CD4-positive, alpha-beta T cell treated with Interleukin-6 at 100 ng/mL for 8 hours (primary cell): Measurements from ENCODE around the gene CETN3.
"Not testable (repeated sequence)": the region's sequence is repeated elsewhere in the genome, so short reads cannot be mapped to it uniquely, and the experiment has no call there.

Experiments
- DNase-seq: peaks from one replicate; pipeline ENCODE4 v3.0.0-alpha.2; 2020; ENCODE audit warnings: mixed read lengths, low spot score

The CETN3 gene

DNA sequence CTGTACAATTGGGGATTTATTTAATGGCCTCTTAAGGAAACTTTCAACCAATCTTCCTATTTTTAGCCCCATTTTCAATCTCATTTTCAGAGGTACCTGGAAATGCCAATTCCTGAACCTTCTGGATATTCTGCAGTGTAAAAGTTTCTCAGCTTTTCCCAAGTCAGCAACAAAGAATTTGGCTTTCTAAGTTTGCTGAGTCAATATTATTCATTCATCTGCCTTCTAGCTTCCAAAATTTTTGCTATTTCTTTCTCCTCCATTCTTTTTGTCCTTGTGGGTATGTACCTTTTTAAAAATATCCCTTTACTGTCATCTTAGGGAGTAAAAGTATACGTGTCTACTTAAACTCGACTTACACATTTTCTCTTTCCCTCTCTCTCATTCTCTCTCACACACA lies 25.7 kb downstream of the CETN3 start:
- DNase-seq, result no peak

DNA sequence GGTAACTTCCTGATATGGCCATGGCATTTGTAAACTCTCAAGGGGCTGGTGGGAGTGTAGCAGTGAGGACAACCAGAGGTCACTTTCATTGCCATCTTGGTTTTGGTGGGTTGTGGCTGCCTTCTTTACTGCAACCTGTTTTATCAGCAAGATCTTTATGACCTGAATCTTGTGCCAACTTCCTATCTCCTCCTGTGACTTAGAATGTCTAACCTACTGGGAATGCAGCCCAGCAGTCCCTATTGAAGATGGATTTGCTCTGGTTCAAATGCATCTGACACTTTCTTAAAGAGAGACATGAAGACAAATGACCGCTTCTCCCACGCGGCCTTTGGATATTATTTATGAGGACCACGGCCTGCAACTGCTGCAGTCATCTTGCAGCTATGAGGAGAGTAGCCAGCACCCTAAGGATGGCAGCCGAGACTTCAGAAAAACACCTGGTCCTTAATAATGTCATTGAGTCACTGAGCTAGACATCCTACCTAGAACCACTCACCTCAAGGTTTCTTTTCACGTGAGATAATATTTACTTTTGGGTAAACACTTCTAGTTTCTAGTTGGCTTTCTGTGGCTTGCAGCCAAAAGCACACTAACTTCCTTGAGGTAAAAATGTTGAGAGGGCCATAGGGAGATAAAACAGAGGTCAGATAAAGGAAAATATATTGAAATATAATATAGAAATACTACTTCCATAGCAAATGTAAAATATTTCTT lies 28.2 kb downstream of the CETN3 start:
- no peak for DNase-seq

DNA sequence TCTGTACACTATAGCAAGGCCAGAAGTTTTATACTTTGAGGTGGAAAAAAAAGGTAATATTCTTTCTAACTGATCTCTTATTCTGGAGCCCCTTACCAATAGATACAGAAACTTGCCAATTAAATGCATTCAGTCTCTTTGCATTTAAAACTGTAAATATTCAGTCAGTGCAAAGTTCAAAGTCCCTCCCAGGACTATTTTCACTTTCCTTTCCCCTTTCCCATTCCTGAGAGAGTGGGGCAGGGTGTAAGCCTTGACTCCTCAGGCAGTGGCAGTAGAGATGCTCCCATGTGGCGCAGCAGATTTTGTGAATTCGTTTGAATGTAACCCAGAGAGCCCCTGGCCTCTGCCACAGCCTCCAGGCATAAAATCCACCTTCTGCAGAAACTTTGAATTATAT lies 29.9 kb downstream of the CETN3 start:
- DNase-seq, result no peak

DNA sequence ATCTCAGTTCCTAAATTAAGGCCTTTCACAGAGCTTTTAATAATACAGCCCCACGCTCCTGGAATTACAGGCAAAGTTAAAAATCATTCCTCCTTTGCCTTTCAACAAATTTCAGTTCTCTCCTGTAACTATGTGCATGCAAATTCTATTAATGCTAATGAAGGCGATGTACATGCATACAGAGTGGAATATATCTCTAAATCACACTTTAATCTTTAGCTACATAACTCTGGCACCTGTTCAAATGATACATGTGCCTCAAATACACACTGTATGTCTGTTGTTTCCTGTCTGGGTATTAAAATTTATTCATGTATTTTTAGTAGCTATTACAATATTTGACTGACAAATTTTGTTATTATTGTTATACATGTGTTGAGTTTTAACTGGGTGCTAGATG lies 30.8 kb downstream of the CETN3 start:
- DNase-seq, result no peak

DNA sequence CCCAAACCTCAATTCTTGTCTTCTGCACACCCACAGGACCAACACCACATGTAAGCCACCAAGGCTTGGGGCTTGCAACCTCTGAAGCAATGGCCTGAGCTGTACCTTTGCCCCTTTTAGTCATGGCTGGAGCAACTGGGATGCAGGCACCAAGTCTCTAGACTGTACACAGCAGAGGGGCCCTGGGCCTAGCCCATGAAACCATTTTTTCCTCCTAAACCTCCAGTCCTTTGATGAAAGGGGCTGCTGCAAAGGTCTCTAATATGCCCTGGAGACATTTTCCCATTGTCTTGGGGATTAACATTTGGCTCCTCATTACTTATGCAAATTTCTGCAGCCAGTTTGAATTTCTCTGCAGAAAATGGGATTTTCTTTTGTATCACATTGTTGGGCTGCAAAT lies 38.3 kb downstream of the CETN3 start:
- not testable (repeated sequence) for DNase-seq

DNA sequence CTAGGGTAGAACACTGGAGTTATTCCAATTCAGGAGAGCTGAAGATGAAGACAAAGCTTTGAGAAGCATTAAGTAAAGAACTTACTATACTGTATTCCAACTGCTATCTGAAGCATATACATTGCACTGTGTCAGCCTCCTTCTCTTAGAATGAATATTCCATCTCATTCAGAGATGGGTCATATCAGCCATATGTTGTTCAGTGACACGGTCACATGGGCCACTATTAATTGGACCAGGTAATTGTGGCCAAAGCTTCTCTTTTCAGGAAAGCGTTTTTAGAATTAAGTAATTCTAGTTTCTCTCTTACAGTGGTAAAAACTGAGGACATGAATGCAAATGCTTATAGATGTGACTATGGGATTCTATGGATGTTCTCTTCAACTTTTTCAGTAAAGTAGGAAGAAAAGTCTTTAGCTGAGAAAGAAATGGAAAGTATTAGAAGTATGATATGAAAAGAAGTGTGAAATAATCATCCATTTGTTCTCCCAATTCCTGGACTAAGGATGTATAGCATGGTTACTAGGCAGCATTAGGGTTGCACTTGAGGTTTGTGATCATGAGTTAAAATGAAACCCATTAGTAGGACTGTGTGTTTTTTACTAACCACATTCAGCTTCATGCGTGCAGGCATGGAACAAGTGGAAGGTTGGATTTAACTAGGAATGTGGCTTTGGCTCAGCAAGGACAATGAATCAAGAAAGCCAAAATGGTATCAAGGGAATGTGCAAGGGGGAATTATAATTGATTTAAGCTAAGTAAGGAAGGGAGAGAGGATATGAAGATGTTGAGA lies 40.9 kb downstream of the CETN3 start:
- no peak for DNase-seq

DNA sequence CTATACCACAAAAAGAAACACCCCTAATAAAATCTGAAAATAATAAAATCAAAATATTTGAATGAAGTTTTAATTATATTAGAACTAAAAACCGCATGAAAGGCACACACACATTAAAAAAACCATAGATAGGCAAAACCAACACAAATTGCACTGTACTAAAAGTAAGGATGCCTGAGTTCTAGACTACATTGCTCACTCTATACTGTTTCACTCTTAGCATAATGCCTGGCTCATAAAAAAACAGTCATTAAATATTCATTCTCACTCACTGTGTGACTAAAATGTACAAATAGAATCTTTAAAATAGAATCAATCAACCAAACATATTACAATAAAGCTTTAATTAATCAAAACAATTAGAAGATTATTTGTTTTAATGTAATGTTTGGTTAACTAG lies 41.7 kb downstream of the CETN3 start:
- DNase-seq, result no peak

DNA sequence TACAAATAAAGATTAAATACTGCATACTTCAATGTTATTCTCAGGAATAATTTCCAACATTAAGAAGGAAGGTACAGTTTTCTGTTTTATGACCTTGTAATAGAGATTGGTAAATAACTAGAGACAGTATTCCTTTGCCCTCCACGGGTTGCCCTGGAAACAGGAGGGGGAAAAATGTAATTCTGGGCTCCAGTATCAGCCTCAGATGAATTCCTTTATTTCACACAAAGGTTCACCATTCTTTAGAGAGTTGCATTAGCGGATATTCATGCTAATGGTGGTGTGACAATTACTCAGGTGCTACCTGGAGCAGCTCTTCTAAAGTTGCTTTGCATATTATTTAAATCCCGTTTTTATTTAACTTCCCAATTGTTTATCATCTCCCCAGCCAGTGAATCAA lies 42.6 kb downstream of the CETN3 start:
- DNase-seq, result no peak

DNA sequence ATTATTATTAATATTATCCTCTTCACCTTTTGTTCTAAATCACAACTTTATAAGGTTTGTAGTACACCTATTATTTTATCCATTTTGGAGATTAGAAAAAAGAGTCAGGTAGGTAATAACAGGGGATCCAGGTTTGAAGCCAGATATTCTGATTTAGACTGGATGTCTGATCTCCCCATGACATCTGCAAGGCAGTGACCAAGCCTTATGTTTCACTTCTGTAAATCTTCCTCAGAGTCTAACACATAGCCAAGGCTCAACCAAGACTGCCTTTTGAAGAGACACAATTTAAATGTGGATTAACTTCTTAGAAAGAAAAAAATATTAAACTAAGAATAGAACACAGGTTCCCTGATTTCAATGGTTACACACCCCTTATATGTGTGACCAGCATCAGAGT lies 44.2 kb downstream of the CETN3 start:
- no peak for DNase-seq

DNA sequence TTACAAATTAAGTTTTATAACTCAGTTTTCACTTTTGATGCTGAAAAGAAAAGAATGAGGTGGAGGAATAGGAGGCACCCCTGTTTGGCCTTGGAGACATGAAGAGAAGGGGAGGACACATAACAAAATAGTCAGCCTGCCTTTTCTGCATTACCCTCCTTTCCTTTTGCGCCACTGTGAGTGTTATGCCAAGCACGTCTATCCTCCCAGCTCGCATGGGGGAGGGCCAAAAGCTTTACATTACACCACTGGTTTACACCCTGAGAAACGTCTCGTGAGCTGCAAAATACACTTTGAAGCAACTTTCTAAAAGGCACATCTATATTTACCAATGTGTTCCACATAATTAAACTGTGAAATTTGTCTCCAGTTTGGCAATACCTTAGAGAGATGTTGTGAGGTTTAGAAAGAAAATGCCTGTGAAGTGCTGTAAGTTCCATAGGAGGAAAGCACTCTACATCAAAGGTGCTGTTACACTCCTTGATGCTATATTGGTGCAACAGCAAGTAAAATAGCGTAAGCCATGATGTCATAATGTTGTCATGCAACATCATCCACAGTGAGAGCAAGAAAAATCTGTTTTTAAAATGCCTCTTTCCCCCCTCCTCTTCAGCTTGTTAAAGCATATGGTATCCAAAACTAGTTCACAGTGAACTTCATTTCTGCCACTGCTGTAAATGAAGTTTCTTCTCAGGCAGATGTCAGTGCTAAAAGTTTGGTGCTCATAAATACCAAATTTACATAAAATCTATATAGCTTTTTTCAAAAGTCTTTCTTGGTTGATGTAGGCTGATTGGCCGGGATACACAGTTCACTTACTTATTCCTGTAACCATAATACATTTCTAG lies 50.3 kb downstream of the CETN3 start:
- DNase-seq, result no peak

DNA sequence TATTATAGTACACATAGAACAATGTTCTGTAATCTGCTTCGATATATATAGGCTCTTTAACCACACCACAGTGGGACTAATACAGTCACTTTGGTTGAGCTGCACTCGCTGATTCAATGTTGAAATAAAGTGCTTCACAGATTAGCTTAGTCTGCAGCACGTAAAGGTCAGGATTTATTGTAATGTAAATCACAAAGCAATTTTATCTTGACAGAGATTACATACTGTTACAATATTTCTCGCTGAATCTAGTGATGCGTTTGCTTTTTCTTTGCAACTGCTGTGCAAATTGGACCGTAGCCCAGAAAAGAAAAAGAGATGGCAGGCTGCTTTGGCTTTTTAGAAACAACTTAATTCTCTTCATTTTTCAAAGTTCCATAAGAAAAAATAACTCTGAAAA lies 52.9 kb downstream of the CETN3 start:
- DNase-seq, result no peak

DNA sequence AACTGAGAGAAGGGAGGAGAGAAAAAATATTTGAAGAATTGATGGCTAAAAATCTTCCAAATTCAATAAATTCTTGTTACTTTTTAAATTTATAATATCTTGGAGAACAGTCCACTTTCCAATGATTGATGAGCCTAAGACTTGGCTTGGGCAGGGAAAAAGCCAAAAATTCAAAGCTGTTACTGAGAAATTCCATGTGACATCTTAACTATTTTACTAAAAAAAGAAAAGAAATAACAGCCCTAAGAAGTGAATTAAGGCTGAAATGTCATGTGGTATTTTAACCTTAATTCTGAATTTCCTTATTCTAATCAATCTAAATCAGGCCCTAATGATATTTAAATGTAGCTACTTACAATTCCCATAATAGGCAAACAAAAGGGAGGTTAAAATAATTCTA lies 53.4 kb downstream of the CETN3 start:
- DNase-seq, result no peak

DNA sequence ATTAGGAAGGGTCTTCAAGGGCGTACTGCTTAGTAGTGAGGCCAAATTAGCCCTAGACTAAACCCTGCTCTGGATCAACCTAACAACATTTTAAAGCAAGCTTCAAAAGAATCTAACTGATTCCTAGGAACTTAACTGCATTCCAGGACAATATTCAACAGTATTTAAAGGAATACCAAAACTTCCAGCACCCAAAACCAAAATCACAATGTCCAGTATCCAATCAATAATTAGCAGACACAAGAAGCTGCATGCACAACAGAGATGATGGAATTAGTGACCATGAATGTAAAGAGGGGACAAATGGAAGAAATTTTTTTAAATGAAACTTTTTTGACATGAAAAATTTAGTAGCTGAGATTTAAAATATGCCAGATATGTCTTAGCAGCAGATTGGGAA lies 53.9 kb downstream of the CETN3 start:
- no peak for DNase-seq

DNA sequence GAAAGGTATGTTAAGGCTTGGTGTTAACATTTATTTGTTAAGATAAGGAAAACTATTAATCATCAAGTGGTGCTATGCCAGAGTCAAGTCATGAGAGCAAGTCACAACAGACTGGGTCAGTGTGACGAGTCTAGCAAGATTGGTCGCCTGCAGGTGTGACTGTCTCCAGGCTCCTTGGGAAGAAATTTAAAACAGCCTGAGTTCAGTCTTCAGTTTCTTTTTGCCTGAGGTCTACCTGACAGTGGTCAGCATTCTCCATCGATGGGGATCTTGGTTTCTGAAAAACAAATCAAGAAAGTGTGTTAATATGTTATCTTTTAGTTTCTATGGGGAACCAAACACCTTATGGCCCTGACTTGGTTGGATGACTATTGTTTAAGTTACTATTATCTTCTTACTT lies 56.3 kb downstream of the CETN3 start:
- no peak for DNase-seq

DNA sequence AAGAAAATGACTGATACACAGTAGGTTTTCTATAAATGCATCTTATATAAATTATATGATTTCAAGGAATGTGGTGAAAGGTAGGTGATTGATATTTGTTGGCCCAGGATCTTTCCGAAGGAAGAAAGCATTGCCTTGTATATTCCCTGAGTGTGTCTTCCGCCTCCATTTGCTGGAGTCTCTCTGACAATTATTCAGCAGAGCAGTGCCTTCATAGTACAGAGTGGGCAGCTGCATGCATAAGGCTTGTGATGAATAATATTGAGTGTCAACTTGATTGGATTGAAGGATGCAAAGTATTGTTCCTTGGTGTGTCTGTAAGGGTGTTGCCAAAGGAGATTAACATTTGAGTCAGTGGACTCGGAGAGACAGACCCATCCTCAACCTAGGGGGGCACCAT lies 58.5 kb downstream of the CETN3 start:
- no peak for DNase-seq

DNA sequence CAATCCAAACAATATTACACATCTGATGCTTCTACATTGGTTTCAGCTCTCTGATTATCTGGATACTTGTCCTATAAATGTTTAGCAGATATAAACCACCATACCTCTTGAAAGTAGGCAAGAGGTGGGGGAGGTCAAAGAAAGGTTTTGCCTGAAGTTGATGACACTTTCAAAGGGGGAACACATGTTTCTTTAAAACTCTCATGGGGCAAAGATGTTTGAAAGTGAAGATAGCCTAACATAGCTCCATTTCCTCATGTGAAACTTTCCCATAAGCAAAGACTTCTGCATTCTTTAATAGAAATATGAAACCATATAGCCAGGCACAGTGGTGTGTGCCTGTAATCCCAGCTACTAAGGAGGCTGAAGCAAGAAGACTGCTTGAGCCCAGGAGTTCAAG lies 62.1 kb downstream of the CETN3 start:
- DNase-seq, result no peak

DNA sequence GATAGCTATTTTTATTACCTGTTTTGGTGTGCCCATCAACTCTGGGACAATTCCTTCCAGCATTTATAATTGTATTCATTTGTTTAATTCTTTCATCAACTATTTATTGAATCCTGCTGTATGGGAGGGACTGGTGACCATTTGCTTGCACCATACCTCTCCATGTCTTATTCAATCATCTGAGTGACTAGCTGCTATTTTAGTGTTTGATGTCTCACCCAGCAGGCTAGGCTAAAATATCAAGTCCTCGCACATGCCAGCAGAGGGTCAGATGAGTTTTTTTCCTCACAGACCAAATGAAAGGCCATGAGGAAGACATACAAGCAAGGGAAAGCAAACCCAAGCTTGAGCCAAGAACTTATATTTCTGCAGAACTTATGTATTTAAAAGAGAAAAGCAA lies 63.9 kb downstream of the CETN3 start:
- no peak for DNase-seq

DNA sequence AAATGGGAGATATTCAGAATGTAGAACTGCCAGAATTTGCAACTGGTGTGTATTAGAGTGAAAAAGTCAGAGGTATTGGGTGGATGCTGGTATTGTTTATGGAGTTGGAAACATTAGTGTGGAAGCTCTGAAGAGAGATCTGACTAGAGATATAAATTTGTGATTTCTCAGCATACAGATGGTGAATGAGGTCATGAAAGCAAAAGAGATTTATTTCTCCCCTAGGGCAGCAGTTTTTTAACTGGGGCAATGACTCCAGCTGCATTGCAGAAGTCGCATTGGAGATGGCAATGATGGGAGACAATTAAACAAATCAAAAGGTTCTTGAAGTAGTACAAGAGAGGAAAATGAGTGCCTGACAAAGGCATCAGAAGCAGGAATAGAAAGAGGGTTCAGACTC lies 64.9 kb downstream of the CETN3 start:
- no peak for DNase-seq

DNA sequence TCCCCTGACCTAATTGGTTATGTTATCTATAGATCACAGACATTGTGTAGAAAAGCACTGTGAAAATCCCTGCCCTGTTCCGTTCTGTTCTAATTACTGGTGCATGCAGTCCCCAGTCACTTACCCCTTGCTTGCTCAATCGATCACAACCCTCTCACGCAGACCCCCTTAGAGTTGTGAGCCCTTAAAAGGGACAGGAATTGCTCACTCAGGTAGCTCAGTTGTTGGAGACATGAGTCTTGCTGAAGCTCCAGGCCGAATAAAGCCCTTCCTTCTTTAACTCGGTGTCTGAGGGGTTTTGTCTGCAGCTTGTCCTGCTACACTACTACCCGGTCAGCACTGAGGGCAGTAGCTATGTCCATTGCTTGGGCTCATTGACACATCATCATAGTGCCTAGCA lies 65.8 kb downstream of the CETN3 start:
- not testable (repeated sequence) for DNase-seq

DNA sequence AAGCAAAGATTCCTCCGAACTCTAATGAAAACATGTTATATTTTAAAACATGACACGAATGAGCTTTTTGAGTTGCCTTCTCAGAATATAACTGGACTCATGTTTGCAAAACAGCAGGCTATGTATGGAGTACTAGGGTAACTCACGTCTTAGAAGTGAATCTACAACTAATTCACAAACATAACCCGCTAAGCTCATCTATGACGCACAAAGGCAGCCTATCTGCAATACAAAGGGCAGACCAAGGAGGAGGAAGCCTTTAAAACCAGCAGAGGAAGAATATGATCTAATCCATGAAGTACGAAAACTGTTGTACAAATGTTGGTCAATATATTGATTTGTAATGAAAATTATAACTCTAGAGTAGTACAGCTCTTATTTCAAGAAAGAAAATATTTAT lies 67.0 kb downstream of the CETN3 start:
- no peak for DNase-seq
